HepG2 (cell line): ENCODE measurements around the gene SYT14. TPM values are rescaled to one million over a fixed set of nuclear protein-coding genes. Genes with fewer than 3 reads are reported as not detected.

Source experiments
- ATAC-seq: fragments of 200-7000 bp; cut with Tn5 transposase; 3 replicates; pipeline ENCODE4 v1.9.1; 2020; ENCODE audit warnings: mild to moderate bottlenecking, moderate library complexity
- BruUV-seq: library from RNA; stranded (reverse); fragments of 400-500 nt; replicated peaks from 2 replicates; lab custom pipeline; 2021; lab: Mats Ljungman, UMichigan
- CTCF ChIA-PET: fragments of 300-600 bp; formaldehyde crosslinking; extraction: SDS; loops from one replicate; lab custom pipeline; 2021; ENCODE audit warnings: low total read pairs, inconsistent platforms, low intra/inter-chr PET ratio; lab: Yijun Ruan, JAX
- POLR2A ChIA-PET: fragments of 350-600 bp; sonication (Branson Sonifier 250); formaldehyde crosslinking; loops from one replicate; lab custom pipeline; 2020; ENCODE audit warnings: antibody characterized with exemption, inconsistent platforms; lab: Yijun Ruan, JAX
- DNase-seq: peaks from one replicate; pipeline ENCODE4 v3.0.0-alpha.2; 2015; ENCODE audit warnings: low spot score
- FAIRE-seq: peaks from 3 replicates; lab custom pipeline; 2011; peaks lifted over from hg19 to GRCh38; lab: Jason Lieb, UNC
- H2AFZ ChIP-seq: one replicate; pipeline ENCODE4 v1.6.1; 2011; ENCODE audit warnings: low read length, inconsistent platforms
- H3K27ac ChIP-seq: fragments of 300-600 bp; 3 replicates; pipeline ENCODE4 v1.8.0; 2011; ENCODE audit warnings: mixed run types, mild to moderate bottlenecking, mixed read lengths, low read length, inconsistent platforms; ENCODE audit not compliant: insufficient read depth; ENCODE audit errors: extremely low read length
- H3K27me3 ChIP-seq, 2 experiments: fragments of 200-600 bp in 1 of 2; 2 replicates in 1 of 2; 3 replicates in 1 of 2; pipeline versions ENCODE4 v1.6.0 to v1.8.0; 2011; ENCODE audit warnings: low read length in 2 of 2, mild to moderate bottlenecking in 2 of 2, moderate library complexity in 2 of 2, inconsistent platforms in 1 of 2; ENCODE audit not compliant: insufficient read depth in 2 of 2, control insufficient read depth in 1 of 2
- H3K36me3 ChIP-seq, 2 experiments: fragments of 200-600 bp in 1 of 2; replicated peaks in 1 of 2; 2 replicates in 1 of 2; 3 replicates in 1 of 2; pipeline versions ENCODE4 v1.5.1 to v1.8.0; 2011; ENCODE audit warnings: low read length in 2 of 2, inconsistent platforms in 1 of 2; ENCODE audit not compliant: insufficient read depth in 2 of 2, control insufficient read depth in 1 of 2
- H3K4me1 ChIP-seq: 2 replicates; pipeline ENCODE4 v1.5.1; 2012; ENCODE audit warnings: low read length, inconsistent platforms; ENCODE audit not compliant: insufficient read depth
- H3K4me2 ChIP-seq: 2 replicates; pipeline ENCODE4 v1.6.0; 2011; ENCODE audit warnings: low read depth, low read length, inconsistent platforms
- H3K4me3 ChIP-seq, 3 experiments: fragments of 200-600 bp in 1 of 3; sonication (generic), shearing (Covaris generic) in 1 of 3; replicated peaks in 1 of 3; 2 replicates each; pipeline ENCODE4 v1.5.1; 2011 to 2016; ENCODE audit warnings: low read length in 3 of 3, inconsistent platforms in 2 of 3, low read depth in 2 of 3, mild to moderate bottlenecking in 2 of 3, control low read depth in 1 of 3, mixed read lengths in 1 of 3; ENCODE audit not compliant: insufficient read depth in 1 of 3
- H3K79me2 ChIP-seq: one replicate; pipeline ENCODE4 v1.6.1; 2011; ENCODE audit warnings: low read length, inconsistent platforms; ENCODE audit not compliant: insufficient read depth
- H3K9ac ChIP-seq: 2 replicates; pipeline ENCODE4 v1.6.0; 2011; ENCODE audit warnings: mild to moderate bottlenecking, low read depth, low read length, inconsistent platforms; ENCODE audit not compliant: insufficient read depth
- H3K9me3 ChIP-seq: 2 replicates; pipeline ENCODE4 v1.5.1; 2012; ENCODE audit warnings: mild to moderate bottlenecking, low read length
- H4K20me1 ChIP-seq: 2 replicates; pipeline ENCODE4 v1.6.0; 2011; ENCODE audit warnings: inconsistent platforms, mild to moderate bottlenecking, low read length, moderate library complexity; ENCODE audit not compliant: insufficient read depth
- GATAD2A ChIP-seq: IDR thresholded peaks from 2 replicates; pipeline ENCODE4 v1.6.1; 2016
- HDAC1 ChIP-seq: sonication (generic); formaldehyde crosslinking; IDR thresholded peaks from 2 replicates; pipeline ENCODE4 v1.5.1; 2020; ENCODE audit warnings: mild to moderate bottlenecking, missing genetic modification reagents
- KLF16 ChIP-seq, 2 experiments: sonication (generic) in 1 of 2; formaldehyde crosslinking in 1 of 2; IDR thresholded peaks; 2 replicates each; pipeline versions ENCODE4 v1.6.1 to v1.8.0; 2016 to 2023; ENCODE audit warnings: missing genetic modification reagents in 2 of 2, missing compliant biosample characterization in 1 of 2
- MED1 ChIP-seq: sonication (generic); formaldehyde crosslinking; IDR thresholded peaks from 2 replicates; pipeline ENCODE4 v1.4.0; 2020; ENCODE audit warnings: missing genetic modification reagents
- NFRKB ChIP-seq: fragments of 450-650 bp; IDR thresholded peaks from 2 replicates; pipeline ENCODE4 v1.6.1; 2017
- ZC3H4 ChIP-seq: sonication (generic); formaldehyde crosslinking; IDR thresholded peaks from 2 replicates; pipeline ENCODE4 v1.4.0; 2020; ENCODE audit warnings: missing genetic modification reagents, borderline replicate concordance
- ZNF414 ChIP-seq: sonication (generic); formaldehyde crosslinking; IDR thresholded peaks from 2 replicates; pipeline ENCODE4 v1.5.0; 2020; ENCODE audit warnings: missing genetic modification reagents
- ZNF678 ChIP-seq: sonication (generic); formaldehyde crosslinking; IDR thresholded peaks from 2 replicates; pipeline ENCODE4 v1.4.0; 2020; ENCODE audit warnings: mild to moderate bottlenecking, missing genetic modification reagents
- in situ Hi-C: cut with HindIII; loops from 2 replicates; pipeline ENCODE4 v1.10.0; 2017; ENCODE audit warnings: low pct_unique_long_range_greater_than_20kb; ENCODE audit not compliant: extremely low pct_ligation_motif_present
- intact Hi-C: fragments of 100-400 bp; cut with micrococcal nuclease; formaldehyde crosslinking; loops from one replicate; pipeline ENCODE4 v1.10.0; 2022; ENCODE audit not compliant: unreplicated experiment
- polyA plus RNA-seq, 8 experiments: library from polyadenylated mRNA; depleted of rRNA in 3 of 8; stranded (reverse) in 7 of 8; unstranded in 1 of 8; fragments of >200 nt; fragmentation: Illumina TruSeq in 4 of 8; extraction: Trizol in 4 of 8; gene quantifications; 2 replicates each; pipeline versions ENCODE4 v1.2.1 to v1.2.3, GENCODE V29; 2011 to 2016; ENCODE audit warnings: low read depth in 4 of 8, missing spikeins in 1 of 8, mixed read lengths in 1 of 8; ENCODE audit not compliant: insufficient read depth in 1 of 8
- total RNA-seq, 5 experiments: library from RNA; depleted of rRNA; stranded (reverse); fragments of >200 nt; fragmentation: Illumina TruSeq; extraction: Trizol; gene quantifications; 2 replicates each; pipeline ENCODE4 v1.2.3, GENCODE V29; 2016; ENCODE audit warnings: low read depth in 1 of 5
- TF ChIP-seq, protein P1 (sequence below): sonication (generic); formaldehyde crosslinking; IDR thresholded peaks from 2 replicates; pipeline ENCODE4 v1.4.0; 2020; ENCODE audit warnings: mild to moderate bottlenecking, missing genetic modification reagents
- TF ChIP-seq, protein P2 (sequence below): sonication (generic); formaldehyde crosslinking; IDR thresholded peaks from 2 replicates; pipeline ENCODE4 v1.4.0; 2020; ENCODE audit warnings: low read depth, mild to moderate bottlenecking, missing genetic modification reagents

Gene SYT14
- total and polyA plus RNA-seq, 2 of the 13 experiments (the other 11 are each of a cell fraction or from before 2014, with no cell fraction given): not detected

GRCh38 chr1:210072129-210072528 is 134.1 kb downstream of the SYT14 start:
- Histone ChIP-seq H3K36me3 (no peaks in the 10 kb centered on the region), H3K9me3 (no peaks in the 10 kb centered on the region), H3K4me3 (no peak overlapping the region), H3K27me3 (no peaks in the 10 kb centered on the region), H4K20me1 (no peaks in the 10 kb centered on the region), H3K4me2 (no peak overlapping the region), H3K9ac (no peak overlapping the region), H2AFZ (no peak overlapping the region), H3K79me2 (no peaks in the 10 kb centered on the region), H3K27ac (no peak overlapping the region), H3K4me1 (no peaks in the 10 kb centered on the region)
- in situ Hi-C loops: no loop called here
- ChIA-PET POLR2A (no interaction called here), CTCF (no interaction called here)
- no peak for ATAC-seq
- intact Hi-C loops: no loop called here
- no peak for DNase-seq
- TF ChIP-seq ZNF678 (CRISPR knock-in tag) (no peak), GATAD2A (CRISPR knock-in tag) (no peak), KLF16 (CRISPR knock-in tag; IDR thresholded peaks at IDR 0.05) (no peak), MED1 (no peak), NFRKB (no peak), HDAC1 (CRISPR knock-in tag) (no peak), ZC3H4 (no peak), ZNF414 (CRISPR knock-in tag) (no peak)
- TF ChIP-seq, protein P1, sequence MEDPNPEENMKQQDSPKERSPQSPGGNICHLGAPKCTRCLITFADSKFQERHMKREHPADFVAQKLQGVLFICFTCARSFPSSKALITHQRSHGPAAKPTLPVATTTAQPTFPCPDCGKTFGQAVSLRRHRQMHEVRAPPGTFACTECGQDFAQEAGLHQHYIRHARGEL: no peak
- TF ChIP-seq, protein P2, sequence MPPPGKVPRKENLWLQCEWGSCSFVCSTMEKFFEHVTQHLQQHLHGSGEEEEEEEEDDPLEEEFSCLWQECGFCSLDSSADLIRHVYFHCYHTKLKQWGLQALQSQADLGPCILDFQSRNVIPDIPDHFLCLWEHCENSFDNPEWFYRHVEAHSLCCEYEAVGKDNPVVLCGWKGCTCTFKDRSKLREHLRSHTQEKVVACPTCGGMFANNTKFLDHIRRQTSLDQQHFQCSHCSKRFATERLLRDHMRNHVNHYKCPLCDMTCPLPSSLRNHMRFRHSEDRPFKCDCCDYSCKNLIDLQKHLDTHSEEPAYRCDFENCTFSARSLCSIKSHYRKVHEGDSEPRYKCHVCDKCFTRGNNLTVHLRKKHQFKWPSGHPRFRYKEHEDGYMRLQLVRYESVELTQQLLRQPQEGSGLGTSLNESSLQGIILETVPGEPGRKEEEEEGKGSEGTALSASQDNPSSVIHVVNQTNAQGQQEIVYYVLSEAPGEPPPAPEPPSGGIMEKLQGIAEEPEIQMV: no peak
- BruUV-seq: no TSS peak
- no peak for FAIRE-seq
